ENCODE measurements around the gene ETS1.

ETS1 gene, protein sequence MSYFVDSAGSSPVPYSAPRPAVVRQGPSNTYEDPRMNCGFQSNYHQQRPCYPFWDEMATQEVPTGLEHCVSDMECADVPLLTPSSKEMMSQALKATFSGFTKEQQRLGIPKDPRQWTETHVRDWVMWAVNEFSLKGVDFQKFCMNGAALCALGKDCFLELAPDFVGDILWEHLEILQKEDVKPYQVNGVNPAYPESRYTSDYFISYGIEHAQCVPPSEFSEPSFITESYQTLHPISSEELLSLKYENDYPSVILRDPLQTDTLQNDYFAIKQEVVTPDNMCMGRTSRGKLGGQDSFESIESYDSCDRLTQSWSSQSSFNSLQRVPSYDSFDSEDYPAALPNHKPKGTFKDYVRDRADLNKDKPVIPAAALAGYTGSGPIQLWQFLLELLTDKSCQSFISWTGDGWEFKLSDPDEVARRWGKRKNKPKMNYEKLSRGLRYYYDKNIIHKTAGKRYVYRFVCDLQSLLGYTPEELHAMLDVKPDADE

DNA sequence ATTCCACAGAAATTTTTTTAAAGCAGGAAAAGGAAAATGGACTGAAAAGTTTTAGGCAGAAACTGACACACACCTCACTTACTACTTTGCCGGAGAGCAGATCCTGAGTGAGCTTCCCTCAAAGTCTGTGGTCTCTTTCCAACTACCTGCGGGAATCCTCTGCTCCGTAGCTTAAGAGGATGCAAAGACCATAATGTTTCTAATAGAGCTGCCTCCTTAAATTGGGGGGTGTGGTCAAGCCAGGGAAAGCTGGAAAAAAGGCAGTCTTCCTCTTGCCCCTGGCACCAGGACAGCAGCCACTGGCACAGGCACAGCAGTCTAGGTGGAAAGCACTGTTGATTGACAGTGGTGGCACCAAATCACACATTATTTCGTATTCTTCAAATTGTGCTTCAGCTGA, at the start of gene ETS1:
Gene ETS1 (minus strand): TSS at position 144 of the 400 bp plus-strand sequence. CDS start 14,428 bp downstream, outside the sequence.
- in situ Hi-C loops (cut with MboI; ENCODE audit: low sequenced_read_pairs): no loop called here

DNA sequence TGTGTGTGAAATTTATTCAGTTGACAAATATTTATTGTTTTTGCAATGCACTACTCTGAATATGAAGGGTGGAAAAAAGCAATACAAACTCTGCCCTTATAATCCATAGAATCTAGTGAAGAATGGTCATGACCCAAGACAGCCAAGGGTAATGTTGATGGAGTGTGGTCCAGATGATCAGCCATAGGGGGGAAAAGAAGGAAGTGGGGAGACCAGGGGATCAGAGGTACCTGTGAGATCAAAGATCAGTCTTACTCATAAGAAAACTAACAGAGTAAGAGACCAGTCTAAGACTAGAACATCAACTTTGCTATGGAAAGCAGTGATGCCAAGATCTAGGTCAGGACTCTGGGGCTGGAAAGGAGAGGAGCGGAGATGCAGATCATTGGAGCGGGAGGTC, 47.0 kb upstream of the ETS1 start:
- in situ Hi-C loops (cut with MboI; ENCODE audit: low sequenced_read_pairs): no loop called here

DNA sequence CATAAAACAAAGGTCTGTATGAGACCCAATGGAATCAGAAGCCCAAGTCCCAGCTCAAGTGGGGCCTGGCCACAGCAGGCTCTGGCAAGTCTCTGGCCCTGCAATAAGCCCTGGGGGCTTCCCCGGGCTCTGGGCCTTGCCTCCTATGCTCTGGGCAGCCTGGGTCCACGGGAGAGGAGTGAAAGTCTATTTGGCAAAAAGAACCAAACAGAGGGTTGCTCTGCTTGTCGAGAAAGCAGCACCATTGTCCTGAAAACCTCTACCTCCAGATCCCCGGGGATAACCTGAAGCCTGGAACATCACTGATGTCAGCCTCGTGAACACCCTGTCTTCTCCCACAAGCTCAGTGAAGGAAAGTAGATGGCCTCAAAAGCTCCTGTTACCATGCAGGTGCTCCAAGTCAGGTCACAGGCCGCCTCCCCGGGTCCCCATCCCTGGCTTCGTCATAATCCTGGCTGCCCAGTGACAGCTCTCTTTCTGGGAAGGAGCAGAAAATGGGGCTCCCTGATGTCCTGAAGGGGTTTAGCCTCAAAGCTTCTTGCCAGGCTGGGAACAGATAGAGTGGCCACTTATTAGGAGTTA, 46.1 kb upstream of the ETS1 start:
- in situ Hi-C loops (cut with MboI; ENCODE audit: low sequenced_read_pairs): no loop called here

DNA sequence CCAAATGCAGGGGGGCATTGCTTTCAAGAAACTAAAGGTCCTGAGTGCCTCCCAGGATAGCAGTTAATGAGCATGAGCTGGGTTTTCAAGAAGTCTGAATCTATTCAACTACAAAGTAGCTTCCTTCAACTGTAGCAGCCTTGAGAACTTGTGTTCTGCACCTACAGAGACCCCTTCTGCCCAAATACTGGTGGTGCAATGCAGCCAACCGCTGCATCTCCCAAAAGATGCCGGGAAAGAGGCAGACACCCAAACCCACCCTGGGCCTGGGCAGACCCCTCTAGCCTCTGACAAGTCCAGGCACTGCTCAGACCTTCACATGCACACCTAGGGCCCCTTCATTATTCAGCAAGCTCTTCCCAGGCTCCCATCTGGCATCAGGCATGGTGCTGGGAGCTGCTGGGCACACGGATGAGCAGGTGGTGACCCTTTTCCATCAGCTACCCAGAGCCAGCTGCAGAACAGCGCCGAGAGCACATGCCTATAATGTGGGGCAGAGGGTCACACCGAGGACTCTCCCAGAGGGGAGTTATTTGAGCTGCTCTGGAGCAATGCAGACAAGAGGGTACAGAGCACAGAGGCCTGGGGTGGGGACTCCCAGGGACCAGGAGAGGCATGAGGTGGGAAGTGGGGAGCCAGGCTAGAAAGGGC, 44.9 kb upstream of the ETS1 start:
- in situ Hi-C loops (cut with MboI; ENCODE audit: low sequenced_read_pairs): no loop called here

DNA sequence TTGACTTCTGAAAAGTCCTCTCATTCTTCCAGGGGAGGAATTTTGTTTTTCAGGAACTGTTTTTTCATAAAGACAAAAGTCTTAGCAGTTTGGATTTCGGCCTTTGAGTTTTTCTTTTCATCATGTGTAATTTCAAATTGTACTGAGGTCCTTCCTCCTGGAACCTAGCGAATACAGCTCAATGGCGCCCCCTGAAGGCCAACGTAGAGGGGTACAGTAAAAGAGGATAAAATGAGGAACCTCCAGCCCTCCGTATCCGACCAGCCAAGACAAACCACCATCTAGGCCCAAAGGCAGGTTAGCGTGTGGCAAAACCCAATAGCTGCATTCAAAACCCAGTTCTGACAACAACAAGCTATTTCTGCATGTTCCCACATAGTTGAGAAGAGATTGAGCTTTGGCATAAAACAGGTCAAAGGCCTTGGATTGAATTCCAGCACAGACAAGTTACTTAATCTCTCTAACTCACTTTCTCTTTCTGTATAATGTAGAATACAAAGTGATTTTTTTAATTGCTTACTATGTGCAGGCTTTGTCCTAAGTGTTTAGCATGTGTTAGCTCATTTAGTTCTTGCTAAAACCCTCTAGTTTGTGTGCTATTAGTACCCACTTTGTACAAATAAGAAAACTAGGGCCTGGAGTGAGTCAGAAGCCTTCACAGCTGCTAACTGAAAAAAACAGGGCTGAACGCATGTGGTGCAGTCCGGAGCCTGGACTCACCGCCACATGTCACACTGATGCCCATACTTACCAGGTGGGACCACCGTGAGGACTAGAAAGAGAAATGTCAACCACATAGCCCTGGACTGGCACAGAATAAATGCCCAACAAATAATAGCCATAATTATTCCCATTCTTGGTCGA, 43.2 kb upstream of the ETS1 start:
- in situ Hi-C loops (cut with MboI; ENCODE audit: low sequenced_read_pairs): no loop called here

DNA sequence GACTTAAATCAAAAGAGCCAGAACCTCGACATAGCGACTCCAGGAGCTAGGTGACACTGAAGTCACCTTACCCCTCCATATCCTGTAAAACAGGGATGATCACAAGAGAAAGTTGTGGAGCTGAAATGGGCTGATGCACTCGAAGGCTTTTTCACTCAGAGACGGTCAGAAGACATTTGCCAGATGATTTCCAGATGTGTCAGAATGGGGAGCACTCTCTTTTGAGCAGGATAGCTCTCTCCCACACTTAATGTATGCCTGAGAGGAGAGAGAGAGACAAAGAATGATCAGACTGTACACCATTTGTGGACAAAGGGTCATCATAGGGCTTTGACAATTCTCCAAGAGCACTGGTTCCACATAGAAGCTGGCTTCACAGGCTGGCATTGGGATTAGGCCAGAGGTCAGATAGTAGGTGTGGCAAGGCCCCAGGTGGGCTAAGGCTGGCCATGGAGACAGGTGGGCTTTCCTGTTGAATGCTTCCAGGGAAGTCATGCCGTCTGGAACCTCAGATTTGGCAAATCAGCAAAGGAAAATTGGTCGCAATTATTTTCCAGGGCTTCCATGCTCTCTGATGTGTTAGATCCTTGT, 42.3 kb upstream of the ETS1 start:
- in situ Hi-C loops (cut with MboI; ENCODE audit: low sequenced_read_pairs): no loop called here

DNA sequence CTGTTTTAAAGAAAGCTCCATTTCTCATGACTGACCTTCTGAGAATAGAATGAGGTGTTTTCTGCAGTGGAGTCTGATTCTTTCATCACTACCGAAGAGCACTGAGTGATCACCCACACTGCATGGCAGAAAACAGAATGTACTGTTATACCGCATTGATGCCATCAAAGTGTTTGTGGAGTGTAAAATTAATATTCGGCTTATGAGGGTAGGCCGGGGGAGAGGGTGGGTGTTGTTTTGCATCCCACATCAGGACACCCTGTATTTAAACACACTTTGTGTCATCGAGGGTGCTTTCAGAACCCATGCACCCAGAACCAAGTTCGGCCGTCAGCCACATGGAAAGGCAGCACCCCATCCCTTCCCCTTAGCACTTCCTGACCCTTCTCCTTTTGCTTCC, 41.3 kb upstream of the ETS1 start:
- in situ Hi-C loops (cut with MboI; ENCODE audit: low sequenced_read_pairs): no loop called here

DNA sequence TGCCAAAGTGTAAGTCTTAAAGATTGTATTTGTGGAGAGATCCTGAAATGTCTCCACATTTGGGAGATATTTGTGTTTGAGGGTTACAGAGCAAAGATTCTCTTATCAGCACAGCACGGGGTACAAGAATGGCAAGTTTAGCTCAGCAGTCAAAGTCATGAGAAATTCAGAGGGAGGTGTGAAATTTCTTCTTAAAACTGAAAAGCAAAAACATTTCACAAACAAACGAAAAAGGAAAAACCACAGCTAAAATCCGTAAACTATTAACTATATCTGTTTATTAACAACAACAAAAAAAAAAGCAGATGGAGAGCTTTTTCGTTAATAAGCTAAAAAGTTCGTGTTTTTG, 40.9 kb upstream of the ETS1 start:
- in situ Hi-C loops (cut with MboI; ENCODE audit: low sequenced_read_pairs): no loop called here

DNA sequence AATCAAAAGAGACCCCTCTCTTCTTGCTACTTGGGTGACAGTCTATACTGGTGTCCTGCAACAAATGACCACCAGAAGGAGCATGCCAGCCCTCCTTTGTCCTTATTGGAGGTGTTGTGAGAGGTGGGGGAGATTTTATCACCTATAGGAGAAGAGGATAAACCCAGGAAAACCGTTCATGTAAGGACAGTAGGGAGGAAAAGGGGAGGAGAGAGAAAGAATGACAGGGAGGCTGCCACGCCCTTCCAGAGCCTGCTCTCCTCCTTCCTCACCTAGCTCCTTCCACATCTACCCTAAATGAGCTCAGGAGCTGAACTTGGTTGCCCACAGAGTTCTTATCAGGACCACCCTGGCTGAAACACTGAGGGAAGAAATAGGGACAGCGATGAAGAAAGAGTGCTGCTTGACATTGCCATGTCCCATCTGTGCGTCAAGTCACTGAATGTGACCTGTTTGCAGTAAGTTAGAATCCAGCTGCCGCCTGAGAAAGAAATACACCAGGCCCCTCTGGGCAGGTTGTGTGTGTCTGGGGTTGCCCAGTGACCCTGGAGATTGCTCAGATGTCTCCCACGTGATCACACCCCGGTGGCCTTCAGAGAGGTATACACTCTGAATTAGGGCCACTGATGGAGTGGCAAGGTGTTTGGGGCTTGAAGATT, 40.4 kb upstream of the ETS1 start:
- in situ Hi-C loops (cut with MboI; ENCODE audit: low sequenced_read_pairs): no loop called here

DNA sequence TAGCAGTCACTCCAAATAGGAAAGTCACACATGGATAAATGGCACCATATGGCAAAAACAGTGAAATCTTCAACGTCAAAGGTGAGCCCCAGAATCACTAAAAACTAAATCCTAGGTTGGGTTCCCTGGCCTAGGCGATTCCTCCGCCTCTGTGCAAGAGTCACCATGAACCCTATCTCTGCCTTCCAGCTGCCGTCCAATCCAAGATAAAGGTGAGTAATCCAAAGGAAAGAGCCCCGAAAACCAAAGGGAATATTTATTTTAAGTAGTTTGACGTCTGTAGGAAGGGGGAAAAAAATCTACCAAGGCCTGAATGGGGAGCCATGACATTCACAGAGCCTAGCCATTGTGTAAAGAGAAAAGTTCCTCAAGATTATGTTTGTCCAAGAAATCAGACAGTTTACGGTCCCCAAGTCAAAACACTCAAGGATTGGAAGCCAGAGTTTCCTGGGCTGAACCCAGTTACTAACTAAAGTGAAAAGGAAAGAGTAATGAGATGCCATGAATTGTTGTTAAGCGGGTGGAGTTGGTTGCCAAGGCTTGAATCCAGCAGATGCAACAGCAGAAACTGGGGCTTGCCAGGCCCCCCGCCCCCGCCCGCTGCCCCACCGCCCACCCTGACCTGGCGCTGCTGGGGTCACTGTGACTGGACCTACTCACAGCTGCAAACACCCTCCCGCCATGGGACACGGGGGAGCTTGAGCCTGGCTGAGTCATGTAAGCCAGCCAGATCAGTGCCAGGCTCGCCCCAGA, 39.7 kb upstream of the ETS1 start:
- in situ Hi-C loops (cut with MboI; ENCODE audit: low sequenced_read_pairs): no loop called here

DNA sequence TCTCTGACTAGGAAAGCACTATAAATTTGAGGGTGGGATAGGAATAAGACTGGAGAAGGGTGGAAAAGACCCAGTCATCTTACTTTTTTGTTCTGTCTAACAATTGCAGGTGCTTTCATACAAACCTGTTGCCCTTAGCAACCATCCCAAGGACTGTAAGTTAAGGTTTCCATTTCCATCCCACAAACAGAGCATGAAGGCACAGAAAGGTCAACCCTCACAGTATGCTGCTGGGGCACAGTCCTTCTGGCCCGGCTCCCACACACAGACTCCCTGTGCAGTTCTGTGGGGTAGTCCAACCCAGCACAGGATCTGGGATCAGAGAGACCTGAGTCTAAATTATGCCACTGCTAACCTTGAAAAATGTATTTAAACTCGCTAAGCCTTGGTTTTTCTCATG, 38.4 kb upstream of the ETS1 start:
- in situ Hi-C loops (cut with MboI; ENCODE audit: low sequenced_read_pairs): no loop called here

DNA sequence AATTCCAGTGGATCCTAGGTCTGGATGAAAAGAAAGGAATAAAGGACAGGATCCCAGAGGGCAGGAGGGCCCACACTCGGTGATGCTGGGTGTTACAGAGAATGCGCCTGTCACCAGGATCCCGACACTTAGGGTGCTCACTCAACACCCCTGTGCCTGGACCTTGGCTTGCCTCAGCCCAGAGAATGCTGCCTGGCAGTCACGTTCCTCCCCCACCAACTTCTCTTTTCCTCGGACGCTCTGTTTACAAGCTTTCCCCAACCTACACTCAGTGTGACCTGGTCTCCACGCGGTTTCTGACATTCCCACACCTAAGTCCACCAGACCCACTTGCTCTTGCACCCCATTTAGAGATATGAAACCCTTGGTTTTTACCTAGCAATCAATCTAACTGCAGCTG, 38.0 kb upstream of the ETS1 start:
- in situ Hi-C loops (cut with MboI; ENCODE audit: low sequenced_read_pairs): no loop called here

DNA sequence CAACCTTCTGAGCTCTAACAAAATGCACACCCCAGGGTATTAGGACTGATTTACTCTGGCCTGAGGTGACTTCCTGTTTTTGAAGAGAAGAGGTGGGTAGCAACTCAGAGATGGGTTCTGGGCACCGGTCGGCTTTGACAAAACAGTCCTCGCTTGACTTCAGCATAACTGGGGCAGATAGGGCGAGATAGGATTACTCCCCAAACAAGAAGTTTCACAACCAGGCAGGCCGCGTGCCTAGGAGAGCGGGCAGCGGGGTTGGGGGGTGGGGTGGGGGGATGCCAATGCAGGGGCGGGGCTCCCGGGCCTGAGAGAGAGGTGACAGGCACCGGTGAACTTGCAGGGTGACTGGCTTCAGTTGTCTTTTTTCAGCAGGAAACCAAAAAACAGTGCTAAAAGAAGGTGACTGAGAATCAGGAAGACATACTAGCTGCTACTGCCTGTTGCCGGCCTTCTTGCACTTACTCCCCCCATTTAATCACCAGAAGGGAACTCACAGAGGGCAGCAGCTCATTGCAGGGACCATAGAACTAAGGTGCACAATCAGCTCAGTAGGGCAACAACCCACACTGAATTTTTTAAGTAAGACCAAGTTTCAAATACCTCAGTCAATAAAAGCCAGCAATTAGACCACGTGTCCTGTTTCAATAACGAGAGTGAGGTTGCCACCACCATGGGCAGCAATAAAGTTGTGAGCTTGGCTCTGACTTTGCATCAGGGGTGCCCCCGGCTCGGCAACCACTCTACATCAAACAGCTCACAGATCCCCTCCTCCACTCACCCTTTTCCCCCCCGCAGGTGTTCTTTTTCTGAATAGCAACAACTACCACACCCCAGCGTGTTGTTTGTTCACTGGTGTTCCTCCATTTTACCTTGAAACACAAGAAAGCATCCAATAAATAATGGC, 37.2 kb upstream of the ETS1 start:
- in situ Hi-C loops (cut with MboI; ENCODE audit: low sequenced_read_pairs): no loop called here

DNA sequence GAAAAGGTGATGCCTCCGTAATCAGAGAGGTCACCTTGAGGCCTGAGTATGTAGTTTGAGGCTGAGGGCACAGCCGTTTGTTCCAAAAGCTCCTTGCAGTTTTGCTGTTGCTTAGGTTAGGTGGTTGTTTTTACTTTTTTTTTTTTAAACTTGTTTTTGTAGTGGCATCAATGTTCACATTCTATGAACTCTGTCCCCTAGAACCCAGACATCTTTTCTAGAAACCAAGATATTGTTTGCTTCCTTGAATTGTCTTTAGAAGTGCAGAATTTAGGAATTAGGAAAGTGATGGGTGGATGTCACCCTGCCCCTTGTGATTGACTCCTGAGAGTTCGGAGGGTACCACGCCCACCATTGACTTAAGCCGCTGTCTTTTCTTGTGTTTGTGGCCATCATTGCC, 35.7 kb upstream of the ETS1 start:
- in situ Hi-C loops (cut with MboI; ENCODE audit: low sequenced_read_pairs): no loop called here

DNA sequence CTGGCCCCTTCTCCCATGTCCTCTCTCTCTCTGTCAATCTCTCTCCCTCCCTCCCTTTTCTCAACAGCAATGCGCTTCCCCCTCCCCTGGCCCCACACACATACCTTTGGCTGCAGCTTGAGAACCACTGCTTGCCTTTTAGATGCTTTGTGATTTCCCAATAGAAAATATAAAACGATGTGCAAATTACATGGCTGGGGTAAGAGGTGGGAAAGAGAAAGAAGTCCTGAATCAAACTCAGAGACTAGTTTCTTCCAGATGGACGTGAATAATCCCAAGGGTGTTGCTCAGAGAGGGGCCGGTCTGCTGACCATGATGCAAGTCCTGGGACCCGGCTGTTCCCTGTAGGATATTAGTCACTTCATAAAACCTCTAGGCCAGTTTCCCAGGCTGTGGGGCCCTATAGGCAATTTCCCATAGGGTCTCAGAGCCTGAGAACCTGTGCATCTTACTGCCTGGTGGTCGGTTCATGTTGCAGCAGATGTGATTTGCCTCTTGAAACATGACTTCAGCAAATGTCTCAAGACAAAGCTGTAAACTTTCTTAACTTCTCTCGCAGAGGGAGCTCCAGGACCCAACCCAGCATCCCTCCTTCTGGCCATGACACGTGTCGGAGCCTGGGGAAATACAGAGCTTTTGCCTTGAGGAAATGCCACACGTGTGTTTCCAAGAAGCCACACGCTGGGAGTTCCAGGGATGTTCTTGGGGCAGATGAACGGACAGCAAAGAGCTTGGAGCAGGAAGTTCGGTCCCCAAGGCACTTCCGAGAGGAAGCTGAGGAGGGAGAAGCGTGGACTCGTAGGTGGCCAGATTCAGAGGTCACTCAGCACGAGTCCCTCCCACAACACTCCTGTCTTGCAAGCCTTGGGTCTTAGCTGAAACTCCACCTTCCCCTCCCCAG, 34.5 kb upstream of the ETS1 start:
- in situ Hi-C loops (cut with MboI; ENCODE audit: low sequenced_read_pairs): no loop called here

DNA sequence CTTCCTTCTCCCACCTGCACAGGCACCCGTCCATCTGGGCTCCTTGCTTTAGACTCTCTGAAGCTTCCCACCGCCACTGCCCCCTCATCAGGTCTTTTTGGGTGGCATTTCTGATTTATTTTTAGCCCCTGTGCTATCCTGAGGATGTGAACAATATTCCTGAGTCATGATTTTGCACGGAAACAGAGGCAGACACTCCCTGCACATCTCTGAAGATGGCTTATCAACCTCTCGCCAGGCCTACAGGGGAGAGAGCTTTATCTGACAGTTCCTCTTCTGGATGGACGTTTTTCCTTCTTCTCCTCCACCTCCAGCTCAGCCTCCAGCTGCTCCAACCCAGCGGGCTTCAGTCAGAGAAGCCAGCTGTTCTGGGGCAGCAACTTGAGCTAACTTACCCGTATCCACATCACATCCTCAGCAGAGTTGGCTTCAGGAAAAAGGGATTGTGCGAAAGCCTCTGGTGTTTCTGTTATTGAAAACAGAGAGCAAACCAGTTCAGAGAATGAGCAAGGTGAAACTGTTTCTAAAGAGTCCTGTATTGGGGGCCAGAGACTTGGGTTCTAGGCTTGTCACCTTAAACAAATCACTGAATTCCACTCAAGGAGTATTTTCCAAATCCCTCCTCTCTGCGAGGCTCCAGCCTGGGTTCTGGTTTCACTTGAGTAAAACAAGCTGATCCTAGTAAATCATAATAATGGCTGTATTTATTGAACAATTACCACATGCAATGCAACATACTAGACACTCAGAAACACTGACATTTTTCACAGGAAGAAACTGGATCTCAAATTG, 33.1 kb upstream of the ETS1 start:
- in situ Hi-C loops (cut with MboI; ENCODE audit: low sequenced_read_pairs): no loop called here

All from hTERT RPE-1 (cell line).